Activated CD8-positive, alpha-beta memory T cell treated with anti-CD3 and anti-CD28 coated beads, Interleukin-2, amount 50 U/mL, for 4 hours (primary cell): Measurements from ENCODE around the gene ZNF592.
"Not testable (repeated sequence)": the region's sequence is repeated elsewhere in the genome, so short reads cannot be mapped to it uniquely, and the experiment has no call there.

Experiments used
- DNase-seq: peaks from one replicate; pipeline ENCODE4 v3.0.0-alpha.2; 2020

The ZNF592 gene

DNA sequence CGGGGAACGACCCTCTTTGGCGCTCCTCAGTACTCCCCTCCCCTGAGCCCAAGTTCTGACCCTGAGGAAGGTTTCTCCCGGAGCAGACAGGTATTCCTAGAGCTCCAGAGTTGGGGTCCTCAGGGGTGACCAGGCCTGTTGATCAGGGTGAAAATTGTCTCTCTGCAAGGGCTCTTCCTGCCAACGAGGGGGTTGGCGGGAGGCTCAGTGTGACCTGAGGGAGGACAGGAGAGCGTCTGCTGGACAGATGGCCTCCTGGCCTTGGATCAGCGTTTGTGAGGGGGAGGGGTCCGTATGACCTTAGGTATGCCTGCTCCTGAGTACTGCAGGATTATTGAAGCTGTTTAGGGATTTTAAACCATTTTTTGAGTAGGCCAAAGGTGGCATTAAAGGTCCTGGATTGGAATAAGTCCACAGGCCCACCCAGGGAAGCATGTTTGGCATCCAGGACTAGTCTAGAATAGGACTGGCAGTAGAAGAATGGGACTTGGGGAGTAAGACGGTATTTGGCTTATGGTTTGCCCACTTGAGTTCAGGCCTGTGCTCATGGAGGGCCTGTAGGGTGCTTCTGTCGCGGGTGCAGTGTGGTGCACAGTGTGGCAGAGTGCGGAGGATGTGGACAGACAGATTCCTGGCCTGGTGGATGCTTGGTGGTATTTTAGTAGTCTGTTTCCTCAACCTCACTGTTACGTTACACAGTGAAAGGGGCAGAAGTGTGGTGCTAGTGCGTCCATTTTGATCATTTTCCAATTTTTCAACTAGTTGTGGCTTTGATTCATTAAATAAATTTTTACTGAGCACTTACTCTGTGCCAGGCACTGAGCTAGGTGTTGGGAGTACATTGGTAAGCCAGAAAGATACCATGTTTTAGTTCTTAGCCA lies 959 bp downstream of the ZNF592 start:
- DNase-seq, result peak; percentile 34

DNA sequence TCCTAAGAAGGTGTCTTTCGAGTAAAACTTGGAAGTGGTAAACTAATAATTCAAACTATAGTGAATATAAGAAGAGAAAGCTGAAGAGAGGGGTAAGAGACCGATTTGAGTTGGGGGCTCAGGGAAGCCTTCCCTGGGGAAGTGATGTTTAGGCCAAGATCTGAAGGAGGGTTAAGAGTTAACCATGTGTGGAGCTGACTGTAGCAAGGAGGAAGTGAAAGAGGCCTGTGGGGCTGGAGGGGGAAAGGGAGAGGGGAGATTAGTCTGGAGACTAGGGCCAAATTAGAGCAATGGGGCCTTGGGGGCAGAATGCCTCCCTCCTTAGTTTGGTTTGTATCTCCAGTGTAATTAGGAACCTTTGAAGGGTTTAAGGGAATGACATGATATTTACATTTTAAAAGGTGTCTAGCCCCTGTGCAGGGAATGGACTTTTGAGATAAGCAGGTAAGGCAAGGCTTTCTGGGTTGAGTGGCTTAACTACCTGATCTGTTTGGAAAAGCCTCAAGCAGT lies 2.2 kb downstream of the ZNF592 start:
- DNase-seq, result no peak

DNA sequence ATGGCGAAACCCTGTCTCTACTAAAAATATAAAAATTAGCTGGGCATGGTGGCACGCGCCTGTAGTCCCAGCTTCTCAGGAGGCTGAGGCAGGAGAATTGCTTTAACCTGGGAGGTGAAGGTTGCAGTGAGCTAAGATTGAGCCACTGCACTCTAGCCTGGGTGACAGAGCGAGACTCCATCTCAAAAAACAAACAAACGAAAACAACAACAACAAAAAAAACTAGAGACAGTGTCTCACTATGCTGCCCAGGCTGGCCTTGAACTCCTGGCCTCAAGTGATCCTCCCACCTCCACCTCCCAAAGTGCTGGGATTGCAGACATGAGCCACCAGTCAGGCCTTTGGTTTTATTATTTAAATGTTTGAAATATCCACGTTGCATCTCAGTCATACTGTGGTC lies 3.3 kb downstream of the ZNF592 start:
- not testable (repeated sequence) for DNase-seq

DNA sequence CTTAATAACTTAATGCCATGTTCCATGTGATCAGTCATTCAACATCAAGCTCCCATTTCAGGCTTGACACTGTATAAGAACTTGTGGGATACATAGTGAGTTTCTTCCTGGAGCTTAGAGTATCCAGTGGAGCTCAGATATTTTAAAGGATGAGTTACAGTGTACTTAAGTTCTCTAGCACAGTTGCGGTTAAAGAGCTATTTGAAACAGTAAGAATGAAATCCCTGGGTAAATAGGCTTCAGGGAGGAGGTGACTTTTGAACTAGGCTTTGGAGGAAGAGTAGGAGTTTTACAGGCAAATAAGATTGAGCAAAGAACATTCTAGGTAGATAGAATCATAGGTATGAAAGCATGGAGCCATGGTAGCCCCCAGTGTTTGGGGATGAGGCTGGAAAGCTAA lies 3.8 kb downstream of the ZNF592 start:
- DNase-seq, result no peak

DNA sequence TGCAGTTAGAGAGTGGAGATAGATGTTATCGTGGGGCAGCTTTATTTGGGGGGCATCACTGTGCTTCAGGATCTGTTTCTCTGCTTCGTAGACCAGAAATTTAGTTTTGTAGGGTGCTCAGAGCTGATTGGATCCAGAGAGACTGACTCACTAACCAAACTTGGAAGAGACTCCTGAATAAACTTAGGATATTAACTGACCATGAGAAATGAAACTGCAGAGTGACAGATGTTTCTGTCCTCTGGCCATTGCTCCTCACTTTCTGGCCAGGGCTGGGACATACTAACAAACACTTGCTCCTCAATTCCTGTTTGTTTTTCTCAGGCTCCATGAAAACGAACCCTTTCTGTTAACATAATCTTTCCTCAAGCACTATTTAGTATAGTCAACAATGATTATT lies 4.3 kb downstream of the ZNF592 start:
- DNase-seq, result no peak

DNA sequence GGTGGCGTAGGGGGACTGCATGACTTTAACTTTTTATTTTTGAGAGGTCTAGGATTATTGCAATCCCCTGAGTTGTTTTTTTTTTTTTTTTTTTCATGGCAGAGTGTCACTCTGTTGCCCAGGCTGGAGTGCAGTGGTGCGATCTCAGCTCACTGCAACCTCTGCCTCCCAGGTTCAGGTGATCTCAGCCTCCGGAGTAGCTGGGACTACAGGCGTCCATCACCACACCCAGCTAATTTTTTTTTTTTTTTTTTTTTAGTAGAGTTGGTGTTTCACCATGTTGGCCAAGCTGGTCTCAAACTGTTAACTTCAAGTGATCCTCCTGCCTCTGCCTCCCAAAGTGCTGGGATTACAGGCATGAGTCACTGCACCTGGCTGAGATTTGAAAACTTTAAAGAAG lies 6.5 kb downstream of the ZNF592 start:
- DNase-seq, result not testable (repeated sequence)

DNA sequence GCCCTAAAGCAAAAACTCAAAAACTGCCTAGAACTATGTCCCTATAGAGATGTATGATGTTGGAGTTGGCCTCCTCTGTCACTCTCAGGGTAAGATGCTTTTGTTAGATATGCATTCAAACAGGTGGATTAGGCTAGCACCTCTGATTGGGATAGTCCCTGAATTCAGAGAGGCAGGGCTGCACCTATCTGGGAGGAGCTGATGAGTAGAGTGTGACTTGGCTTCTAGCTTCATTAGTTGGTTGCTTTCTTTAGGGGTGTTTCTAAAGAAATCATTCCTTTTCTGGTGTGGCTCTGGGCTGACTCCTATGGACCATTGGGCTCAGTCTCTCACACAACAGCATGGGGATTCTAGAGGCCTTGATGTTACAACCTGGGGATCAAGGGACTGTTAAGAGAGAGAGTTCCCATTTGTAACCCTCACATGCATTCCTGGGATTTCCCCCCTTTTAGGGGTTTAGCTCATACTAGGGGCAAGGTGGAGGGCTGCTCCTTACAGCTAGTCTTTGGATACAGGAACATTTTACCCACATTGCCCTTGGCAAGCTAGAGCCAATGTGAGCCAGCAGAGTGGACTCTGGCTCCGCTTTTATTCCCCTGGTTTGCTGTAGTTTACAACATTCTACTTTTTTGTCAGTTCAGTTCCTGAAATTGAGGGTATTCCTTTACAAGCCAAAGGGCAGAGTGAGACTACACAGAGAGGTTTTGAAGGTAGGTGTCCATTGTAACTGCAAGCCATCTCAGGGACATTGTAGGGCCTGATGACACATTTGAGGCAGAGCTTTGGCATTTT lies 7.5 kb downstream of the ZNF592 start:
- DNase-seq, result no peak

DNA sequence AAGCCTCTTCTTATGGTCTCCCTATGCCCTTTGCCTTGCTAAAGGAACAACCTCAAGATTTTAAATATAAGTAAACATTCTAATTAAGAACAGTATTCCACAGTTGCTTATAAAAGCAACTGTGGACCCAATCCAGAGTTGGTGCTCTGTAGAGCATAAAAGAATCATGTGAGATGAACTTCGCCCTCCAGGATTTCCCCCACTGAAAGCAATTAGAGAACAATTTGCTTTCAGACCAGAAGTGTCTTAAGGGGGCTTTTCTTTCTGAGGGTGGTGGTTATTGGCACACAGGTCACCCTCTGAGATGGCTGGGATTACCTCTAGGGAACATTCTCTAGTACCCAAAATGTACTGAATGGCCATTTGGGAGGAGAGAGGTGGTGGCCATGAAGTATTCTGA lies 10.6 kb downstream of the ZNF592 start:
- no peak for DNase-seq

DNA sequence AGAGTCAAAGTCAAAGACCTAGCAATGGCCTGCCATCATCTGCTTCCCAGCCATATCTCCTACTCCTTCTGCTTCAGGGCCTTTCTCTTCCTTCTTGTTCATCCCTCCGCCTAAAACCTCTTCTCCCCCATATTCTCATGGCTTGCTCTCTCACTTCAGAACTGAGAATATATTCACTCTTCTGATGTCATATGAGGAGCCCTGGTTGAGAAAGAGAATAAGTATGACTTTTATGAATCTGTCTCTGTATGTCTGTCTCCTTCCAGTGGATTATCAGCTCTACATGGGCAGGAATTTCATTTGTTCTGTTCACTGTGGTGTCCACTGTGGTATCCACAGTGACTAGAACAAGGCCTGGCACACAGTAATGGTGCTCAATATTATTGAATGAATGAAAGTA lies 11.8 kb downstream of the ZNF592 start:
- no peak for DNase-seq

DNA sequence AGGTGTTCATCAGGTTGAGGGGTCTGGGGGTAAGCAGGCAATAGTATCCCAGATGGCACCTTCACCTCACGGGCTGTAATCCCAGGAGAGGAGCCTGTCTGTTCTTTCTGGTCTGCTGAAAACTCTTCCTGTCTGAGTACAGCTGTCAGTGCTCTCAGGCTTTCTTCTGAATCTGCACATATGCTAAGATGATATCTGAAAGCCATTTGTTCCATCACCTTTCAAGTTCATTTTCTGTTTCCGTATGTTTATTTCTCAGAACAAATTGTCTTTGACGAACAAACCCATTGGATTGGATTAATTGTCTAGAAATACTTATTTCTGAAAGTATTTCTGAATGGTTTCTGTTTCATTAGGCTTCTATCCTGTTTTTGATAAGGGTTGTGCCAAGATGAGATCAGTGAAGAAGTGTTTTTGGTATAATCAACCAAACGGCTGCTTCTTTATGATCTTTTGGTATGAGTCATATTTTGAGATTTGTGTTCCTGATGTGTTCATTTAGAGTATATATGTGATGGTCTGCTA lies 13.3 kb downstream of the ZNF592 start:
- no peak for DNase-seq

DNA sequence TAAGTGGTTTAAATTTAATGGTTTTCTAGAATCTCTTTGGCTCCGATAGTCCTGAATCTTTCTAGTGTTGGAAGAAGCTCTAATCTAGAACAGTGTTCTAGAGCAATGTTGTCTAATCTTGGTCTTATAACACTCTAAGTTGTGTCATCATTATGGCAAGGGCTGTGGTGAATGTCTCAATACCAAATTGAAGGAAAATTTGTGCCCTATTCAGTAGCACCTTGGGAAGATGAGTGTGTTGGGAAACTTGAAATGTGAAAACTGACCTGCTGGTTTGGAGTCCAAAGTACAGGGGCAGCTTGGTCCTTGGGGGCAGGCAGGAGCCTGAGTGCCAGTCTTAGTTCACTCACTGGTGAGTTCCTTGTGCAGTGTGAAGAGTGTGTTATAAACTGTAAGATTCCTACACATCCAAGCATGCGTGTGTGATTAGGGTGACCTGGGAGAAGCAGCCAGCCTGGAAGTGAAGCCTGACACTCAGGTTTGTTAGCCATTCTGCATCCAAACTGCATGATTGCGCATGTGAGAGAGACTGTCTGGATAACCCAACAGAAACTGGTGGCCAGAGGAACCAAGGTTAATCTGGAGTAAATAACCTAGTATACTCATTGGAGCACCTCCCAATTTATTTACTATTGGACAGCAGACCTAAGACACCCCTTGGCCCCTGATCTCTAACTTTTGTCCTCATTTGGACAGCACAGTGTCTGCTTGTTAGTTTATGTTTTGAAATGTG lies 14.6 kb downstream of the ZNF592 start:
- DNase-seq, result no peak

DNA sequence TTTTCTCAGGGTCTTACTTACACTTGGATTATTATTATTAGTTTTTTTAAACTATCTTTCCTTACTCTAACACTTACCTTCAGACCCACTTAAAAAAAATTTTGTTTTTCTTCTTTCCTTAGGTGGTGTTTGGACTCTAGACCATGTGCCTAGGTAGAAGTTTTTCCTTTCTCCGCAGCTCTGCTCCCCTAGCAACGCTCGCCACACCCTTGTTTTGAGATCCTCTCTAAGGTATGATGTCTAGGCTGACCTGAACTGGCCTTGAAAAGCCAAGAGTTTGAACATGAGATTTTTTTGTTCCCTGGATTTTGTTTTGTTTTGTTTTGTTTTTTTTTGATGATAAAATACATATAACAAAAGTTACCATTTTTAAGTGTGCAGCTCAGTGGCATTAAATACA lies 16.2 kb downstream of the ZNF592 start:
- no peak for DNase-seq

DNA sequence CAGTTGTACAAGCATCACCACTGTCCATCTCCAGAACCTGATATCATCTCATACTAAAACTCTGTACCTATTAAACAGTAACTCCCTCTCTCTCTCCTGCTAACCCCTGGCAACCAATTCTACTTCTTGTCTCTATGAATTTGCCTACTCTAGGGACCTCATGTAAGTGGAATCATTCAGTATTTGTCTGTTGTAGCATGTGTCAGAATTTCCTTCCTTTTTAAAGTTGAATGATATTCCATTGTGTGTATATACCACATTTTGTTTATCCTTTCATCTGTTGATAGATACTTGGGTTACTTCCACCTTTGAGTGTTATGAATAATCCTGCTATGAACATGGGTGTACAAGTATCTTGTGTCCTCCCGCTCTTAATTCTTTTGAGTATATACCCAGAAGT lies 16.6 kb downstream of the ZNF592 start:
- no peak for DNase-seq

DNA sequence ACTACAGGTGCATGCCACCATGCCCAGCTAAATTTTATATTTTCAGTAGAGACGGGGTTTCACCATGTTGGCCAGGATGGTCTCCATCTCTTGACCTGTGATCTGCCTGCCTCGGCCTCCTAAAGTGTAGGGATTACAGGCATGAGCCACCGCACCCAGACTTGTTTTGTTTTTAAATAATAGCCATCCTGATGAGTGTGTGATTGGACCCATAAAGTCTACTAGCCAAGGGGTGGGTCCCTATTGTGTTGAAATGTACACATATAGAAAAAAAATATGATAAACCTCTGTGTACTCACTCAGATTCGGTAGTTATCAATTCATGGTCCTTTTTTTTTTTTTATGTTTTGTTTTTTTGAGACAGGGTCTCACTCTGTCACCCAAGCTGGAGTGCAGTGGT lies 17.3 kb downstream of the ZNF592 start:
- no peak for DNase-seq

DNA sequence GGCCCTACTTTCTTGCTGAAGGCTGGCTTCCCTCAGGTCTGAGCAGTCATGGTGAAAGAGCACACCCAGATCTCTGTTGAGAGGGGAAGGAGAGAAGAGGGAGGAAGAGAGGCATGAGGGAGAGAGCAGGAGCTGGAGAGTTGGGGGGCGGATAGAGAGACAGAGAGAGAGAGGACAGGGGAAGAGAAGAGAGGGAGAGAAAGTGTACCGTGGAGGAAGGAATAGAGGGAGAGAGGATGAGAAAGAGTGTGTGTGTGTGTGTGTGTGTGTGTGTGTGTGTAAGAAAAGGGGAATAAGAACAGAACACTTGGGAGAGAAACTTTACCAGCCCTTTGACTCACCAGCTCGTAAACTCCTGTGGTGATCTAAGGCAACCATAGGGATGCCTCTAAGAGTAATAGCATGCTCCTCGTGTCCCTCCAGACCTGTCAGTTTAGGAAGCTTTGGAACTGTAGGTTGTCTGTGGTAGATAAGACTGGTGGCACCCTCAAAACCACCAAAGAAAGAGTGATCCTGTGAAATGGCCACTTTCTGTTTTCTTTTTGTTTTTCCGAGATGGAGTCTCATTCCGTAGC lies 18.2 kb downstream of the ZNF592 start:
- no peak for DNase-seq

DNA sequence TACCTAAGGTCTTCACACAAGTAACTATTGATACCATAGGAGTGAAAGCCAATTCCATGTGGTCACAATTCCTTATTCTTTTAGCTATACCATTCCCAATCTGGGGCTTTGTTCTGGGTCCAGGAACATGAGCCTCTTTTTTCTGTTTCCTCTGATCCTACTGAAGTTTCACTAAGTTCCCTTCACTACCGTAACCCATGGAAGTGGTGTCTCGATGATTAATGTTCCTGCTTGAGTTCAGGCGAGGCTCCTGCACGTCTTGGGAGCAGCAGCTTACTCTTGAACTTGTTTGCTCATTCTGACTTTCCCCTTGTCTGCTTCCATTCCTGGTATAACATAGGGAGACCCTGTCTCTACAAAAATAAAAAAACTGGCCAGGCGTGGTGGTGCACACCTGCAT lies 23.6 kb downstream of the ZNF592 start:
- DNase-seq, result no peak

DNA sequence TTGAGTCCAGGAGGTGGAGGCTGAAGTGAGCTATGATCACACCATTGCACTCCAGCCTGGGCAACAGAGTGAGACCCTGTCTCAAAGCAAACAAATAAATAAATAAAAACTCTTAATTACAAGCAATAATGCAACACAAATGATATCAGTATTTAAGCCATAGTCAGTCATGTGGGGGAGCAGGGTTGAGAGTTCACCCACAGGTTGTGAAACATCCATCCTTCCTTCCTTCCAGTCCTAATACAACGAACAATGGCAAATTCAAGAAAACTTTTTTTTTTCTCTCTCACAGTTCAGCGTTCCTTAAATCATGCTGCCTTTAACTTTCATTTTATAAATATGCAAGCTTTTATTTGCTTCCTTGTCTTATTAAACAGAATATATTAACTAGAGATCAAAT lies 24.1 kb downstream of the ZNF592 start:
- DNase-seq, result no peak

DNA sequence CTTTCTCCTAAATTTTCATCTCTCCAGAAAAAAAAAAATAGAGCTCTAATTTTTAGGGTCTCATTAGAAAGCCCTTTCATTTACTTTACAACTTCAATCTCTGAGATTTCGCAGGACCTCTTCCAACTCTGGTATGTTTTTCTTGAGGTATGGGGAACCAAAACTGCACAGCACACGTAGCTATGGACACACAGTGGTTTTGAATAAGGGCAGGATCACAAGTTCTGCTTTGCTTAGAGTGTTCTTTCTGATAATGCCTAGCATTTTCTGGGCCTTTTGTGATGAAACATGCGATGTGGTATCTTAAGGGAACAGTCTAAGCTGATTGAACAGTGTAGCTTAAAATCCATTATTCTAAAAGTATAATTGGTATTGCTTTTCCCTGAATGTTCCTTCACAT lies 25.3 kb downstream of the ZNF592 start:
- no peak for DNase-seq

DNA sequence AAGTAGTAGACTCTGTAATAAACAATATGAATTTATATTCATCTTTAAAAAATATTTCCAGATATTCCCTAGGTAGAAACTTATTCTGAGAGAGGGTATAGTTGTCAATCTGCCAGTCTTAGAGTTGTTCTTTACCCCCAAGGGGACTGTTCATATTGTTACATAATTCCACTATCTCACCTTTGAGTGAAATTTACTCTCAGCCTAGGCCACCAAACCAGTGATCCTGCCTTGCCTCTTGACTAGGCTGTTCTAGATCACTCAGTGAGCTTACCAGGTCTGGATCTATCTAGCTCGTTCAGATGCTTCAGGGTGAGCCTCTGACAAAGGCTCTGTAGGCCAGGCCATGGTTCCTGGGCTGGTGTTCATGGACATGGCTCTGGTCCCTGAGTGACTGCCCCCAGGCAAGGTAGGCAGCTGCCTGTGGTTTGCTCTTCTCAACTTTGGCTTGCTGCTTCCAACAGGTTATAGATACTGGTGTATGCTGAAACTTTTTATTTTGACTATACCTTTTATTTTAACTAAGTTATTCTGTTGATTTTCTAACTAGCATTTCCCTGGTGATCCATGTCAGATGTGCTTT lies 27.6 kb downstream of the ZNF592 start:
- no peak for DNase-seq

DNA sequence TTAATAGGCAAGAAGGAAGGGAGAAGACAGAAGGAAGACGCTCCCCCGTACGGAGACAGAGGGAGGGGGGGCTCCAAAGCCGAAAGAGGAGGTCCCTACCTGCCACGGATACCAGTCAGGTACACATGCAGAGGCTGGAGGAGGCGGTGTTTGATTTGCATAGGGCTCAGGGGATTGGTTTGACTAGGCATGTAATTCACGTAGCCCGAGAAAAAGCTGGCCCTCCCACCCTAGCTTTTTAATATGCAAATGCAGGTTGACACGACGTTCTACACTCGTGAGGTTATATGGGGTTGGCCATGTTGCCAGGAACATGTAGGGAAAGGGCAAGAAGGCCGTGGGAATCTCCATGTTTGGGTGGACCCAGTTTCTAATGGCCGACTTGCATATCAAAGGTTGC lies 29.8 kb downstream of the ZNF592 start:
- no peak for DNase-seq

DNA sequence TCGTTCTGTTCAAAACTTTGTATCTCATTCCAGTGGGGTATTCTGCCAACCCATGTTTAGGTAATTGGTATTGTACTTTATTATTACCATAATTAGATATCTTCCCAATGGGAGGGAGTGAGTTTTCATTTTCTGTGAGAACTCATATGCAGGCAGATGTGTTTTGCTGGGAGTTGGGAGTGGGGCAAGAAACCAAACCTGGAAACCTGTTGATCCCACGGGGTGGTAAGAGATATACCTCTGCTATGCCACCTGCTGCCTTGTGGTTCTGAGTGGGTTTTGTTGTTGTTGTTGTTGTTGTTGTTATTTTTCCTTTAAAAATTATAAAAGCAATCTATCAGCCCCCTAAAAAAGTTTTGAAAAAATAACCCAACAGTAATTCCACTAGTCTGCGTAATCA lies 32.1 kb downstream of the ZNF592 start:
- no peak for DNase-seq

DNA sequence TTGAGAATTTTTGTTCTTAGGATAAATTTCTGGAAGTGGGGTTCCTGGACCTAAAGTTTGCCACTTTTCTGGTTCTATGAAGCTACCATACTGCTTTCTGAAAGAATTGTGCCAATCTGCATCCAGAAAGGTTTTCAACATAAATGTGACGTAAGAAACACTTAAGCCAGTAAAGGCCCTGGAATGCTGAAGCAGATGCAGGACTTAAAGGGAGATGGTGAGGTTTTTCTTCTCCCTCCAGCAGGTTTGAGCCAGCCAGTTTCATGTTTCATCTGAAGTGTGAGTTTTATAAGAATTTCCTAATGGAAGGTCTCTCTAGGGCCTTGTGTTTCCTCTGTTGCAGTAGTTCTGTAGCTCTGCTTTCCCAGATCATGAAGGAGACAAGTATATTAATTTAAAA lies 33.1 kb downstream of the ZNF592 start:
- no peak for DNase-seq
